VCaP (cell line): Measurements from ENCODE around the gene HHIPL1.

ENCODE experiments used
- H3K27ac ChIP-seq: fragments of 450-650 bp; 2 replicates; pipeline ENCODE4 v1.5.1; 2017
- TF ChIP-seq, protein P1 (sequence below): fragments of 450-650 bp; conservative IDR thresholded peaks from 2 replicates; pipeline ENCODE4 v1.5.1; 2017; ENCODE audit warnings: mild to moderate bottlenecking, moderate library complexity

Gene HHIPL1

DNA sequence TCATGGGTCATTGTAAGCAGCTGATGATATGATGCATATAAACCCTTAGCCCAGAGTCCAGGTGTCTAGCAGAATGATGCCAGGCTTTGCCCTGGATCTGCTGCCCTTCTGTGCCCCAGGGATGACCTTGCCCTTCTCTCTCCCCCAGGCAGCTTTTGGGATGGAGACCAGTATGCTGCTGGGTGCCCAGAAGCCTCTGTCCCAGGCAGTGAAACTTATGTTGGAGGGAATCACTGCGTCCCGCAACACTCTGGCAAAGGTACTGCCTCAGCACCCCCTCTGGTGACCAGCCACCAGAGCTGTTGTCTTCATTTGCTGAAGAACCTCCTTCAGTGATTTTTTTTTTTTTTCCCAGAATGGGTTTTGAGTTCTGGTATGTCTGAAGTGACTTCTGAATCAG, 62.5 kb downstream of the HHIPL1 start:
- no peak overlapping the region for H3K27ac ChIP-seq
- TF ChIP-seq, protein P1, sequence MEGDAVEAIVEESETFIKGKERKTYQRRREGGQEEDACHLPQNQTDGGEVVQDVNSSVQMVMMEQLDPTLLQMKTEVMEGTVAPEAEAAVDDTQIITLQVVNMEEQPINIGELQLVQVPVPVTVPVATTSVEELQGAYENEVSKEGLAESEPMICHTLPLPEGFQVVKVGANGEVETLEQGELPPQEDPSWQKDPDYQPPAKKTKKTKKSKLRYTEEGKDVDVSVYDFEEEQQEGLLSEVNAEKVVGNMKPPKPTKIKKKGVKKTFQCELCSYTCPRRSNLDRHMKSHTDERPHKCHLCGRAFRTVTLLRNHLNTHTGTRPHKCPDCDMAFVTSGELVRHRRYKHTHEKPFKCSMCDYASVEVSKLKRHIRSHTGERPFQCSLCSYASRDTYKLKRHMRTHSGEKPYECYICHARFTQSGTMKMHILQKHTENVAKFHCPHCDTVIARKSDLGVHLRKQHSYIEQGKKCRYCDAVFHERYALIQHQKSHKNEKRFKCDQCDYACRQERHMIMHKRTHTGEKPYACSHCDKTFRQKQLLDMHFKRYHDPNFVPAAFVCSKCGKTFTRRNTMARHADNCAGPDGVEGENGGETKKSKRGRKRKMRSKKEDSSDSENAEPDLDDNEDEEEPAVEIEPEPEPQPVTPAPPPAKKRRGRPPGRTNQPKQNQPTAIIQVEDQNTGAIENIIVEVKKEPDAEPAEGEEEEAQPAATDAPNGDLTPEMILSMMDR = no peak

DNA sequence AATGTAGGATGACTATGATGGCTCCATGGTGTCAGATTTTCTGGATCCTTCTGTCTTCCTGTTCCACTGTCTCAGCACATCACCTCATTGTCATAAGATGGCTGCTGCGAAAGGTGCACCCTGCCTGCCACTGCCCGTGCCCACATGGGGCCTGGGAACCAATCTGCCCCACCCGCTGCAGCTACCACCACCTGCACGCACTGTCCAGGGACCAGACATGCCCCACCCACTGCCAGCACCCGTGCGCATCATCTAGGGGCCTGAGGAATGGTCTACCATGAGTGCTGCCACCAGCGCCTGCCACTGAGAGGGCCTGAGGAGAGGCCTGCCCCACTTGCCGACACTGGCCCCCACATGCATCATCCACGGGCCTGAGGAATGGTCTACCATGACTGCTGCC, 63.0 kb downstream of the HHIPL1 start:
- TF ChIP-seq, protein P1 = no peak
- no peak overlapping the region for H3K27ac ChIP-seq

DNA sequence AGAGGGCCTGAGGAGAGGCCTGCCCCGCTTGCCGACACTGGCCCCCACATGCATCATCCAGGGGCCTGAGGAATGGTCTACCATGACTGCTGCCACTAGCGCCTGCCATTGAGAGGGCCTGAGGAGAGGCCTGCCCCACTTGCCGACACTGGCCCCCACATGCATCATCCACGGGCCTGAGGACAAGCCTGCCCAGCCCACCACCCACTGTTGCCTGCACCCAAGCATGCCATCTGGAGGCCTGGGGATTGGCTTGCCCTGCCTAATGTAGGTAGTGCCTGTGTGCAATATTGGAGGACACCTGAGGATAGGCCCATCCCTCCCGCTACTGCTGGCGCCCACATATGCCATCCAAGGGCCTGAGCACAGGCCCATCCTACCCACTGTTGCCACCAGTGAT, 63.5 kb downstream of the HHIPL1 start:
- TF ChIP-seq, protein P1 = no peak
- H3K27ac ChIP-seq = no peak overlapping the region

DNA sequence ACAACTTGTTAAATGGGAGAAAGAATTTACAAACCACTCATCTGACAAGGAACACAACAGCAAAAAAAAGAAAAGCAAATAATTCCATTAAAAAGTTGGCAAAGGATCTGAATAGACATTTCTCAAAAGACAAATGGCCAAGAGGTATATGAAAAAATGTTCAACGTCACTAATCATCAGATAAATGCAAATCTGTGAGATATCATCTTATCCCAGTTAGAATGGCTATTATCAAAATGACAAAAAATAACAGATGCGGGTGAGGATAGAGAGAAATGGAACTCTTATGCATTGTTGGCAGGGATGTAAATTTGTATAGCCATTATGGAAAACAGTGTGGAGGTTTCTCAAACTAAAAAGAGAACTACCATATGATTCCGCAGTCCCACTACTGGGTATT, 69.0 kb downstream of the HHIPL1 start:
- no peak overlapping the region for H3K27ac ChIP-seq
- TF ChIP-seq, protein P1 = no peak

DNA sequence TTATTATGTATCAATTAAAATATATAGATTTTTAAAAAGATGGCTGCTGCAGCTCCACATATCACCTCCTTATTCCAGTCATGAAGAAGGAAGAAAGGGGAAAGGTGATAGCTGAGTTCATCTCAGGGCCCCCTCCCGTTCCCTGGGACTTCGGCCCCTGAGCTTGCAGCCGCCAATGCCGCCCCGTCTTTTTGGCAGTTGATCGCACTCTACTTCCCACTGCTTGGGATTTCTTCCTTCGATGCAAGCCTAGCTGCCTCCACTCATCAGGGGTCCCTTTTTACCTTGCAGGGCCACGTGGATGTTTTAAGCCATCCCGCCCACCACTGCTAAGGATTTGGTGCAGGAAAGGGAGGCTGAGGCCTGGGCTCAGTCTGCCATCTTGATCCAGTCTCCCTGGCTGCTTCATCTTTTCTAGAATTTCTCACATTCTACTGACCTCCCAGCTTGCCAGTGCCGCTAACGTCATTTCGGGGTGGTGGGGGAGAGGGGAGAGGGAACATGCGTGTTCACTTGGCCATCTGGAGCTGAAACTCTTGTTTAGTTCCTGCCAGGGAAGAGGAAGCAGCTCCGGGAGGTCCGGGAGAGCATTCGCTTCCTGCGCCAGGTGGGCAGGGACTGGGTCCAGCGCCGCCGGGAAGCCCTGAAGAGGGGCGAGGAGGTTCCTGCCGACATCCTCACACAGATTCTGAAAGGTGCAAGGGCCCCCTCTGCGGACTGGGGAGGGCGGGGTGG, 70.5 kb downstream of the HHIPL1 start:
- TF ChIP-seq, protein P1 = no peak
- H3K27ac ChIP-seq = no peak overlapping the region

DNA sequence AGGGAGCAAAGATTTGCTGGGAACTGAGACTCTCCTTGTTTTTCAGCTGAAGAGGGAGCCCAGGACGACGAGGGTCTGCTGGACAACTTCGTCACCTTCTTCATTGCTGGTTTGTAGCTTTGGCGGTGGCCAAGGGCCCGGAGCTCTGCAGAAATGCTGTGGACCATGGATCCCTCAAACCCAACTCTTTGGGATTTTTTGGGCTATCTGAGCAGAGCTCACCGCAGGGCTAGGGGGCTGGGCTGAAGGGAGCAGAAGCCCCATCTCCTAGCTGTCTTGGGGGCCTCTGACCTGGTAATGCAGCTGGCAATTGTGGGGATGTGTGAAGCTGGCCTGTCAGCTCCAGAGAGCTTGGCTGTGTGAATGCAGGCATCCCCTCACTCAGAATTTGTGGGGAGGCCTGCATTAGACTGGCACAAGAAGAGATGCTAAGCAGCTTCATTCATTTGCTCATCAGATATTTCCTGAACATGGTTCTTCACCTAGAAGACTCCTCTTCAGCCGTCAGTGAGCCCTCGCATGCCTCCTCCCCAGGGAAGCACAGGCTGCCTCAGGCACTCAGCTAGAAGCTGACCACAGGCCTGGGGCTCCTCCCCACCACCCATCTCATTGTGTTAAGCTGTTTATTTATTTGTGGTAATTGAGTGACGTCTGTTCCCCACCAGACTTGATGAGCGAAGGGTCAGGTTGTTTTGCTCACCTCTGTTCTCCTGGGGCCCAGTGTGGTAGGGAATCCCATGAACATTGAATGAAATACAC, 71.3 kb downstream of the HHIPL1 start:
- TF ChIP-seq, protein P1 = no peak
- no peak overlapping the region for H3K27ac ChIP-seq

DNA sequence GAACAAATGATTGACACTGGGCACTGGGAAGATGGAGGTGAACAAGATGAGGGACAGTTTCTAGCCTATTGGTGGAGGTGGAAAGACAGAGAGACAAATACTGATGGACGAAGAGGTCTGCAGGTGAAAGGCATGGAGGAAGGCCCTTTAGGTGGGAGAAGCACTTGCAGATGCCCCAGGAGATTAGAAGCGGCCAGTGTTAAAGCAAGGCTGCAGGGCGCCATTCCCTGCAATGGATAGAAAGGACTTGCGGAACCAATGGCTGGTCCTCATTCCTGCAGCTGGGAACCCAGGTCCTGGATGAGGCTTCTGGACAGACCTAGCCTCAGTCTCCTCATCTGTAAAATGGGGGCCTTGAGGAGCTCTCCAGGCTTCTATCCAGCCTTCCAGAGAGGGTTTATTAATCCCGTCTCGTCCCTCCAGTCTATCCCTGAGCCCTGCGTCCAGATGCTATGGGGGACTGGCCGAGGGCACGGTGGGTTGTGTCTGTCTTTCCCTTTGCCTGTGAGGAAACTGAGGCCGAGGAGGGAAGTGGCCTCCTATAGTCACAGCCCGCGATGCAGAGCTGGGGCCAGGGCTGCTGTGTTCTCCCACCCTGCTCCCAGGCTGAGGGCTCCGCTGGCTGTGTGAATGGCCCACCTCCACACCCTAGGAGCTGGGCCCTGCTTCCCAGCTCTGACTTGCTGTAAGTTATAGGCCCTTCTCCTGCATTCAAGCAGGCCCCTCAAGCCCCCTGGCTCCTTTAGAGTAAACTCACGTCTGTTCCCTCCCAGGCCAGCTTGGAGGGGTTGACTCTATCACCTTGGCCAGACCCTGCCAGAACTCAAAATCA, 72.1 kb downstream of the HHIPL1 start:
- TF ChIP-seq, protein P1 = no peak
- H3K27ac ChIP-seq = no peak overlapping the region
